GM03348 (cell line): ENCODE measurements around the gene INKA2.
"Not testable (repeated sequence)": the region's sequence is repeated elsewhere in the genome, so short reads cannot be mapped to it uniquely, and the experiment has no call there.

ENCODE experiments used
- DNase-seq: peaks from one replicate; pipeline ENCODE4 v3.0.0; 2012; ENCODE audit warnings: low spot score

The INKA2 gene

GRCh38 chr1:111750856-111751255 lies 11.7 kb upstream of the INKA2 start:
- DNase-seq: no peak

GRCh38 chr1:111749628-111750027 lies 10.4 kb upstream of the INKA2 start:
- no peak for DNase-seq

GRCh38 chr1:111747947-111748346 lies 8.8 kb upstream of the INKA2 start:
- DNase-seq: no peak

GRCh38 chr1:111747282-111747734 lies 8.1 kb upstream of the INKA2 start:
- DNase-seq: peak; percentile 65

GRCh38 chr1:111746614-111746999 lies 7.4 kb upstream of the INKA2 start:
- DNase-seq: no peak

GRCh38 chr1:111745675-111746613 lies 6.7 kb upstream of the INKA2 start:
- DNase-seq: no peak

- peak; percentile 50 for DNase-seq
Measured at GRCh38 chr1:111743679-111744101, 4.5 kb upstream of the INKA2 start.

GRCh38 chr1:111742938-111743549 lies 3.8 kb upstream of the INKA2 start:
- DNase-seq: no peak

GRCh38 chr1:111742292-111742691 lies 3.1 kb upstream of the INKA2 start:
- not testable (repeated sequence) for DNase-seq

- peak; percentile 85 for DNase-seq
Measured at GRCh38 chr1:111739925-111740765, 950 bp upstream of the INKA2 start.

- peak; percentile 63 for DNase-seq
Measured at GRCh38 chr1:111738436-111739193, 580 bp downstream of the INKA2 start.

- DNase-seq: no peak
Measured at GRCh38 chr1:111738133-111738435, 1.1 kb downstream of the INKA2 start.

GRCh38 chr1:111737216-111738132 lies 1.7 kb downstream of the INKA2 start:
- DNase-seq: no peak

GRCh38 chr1:111736548-111737215 lies 2.5 kb downstream of the INKA2 start:
- DNase-seq: no peak

- no peak for DNase-seq
Measured at GRCh38 chr1:111735858-111736544, 3.2 kb downstream of the INKA2 start.

GRCh38 chr1:111735321-111735720 lies 3.9 kb downstream of the INKA2 start:
- no peak for DNase-seq

GRCh38 chr1:111734856-111735255 lies 4.3 kb downstream of the INKA2 start:
- no peak for DNase-seq

GRCh38 chr1:111734426-111734825 lies 4.8 kb downstream of the INKA2 start:
- DNase-seq: no peak

- no peak for DNase-seq
Measured at GRCh38 chr1:111733992-111734341, 5.2 kb downstream of the INKA2 start.
